HFFc6 (cell line): ENCODE measurements around the gene BLTP3A. TPM values are rescaled to one million over a fixed set of nuclear protein-coding genes. Genes with fewer than 3 reads are reported as not detected.
A peak's percentile ranks its signal among the peaks of the same experiment; 100 is the strongest.
"Not testable (repeated sequence)": the region's sequence is repeated elsewhere in the genome, so short reads cannot be mapped to it uniquely, and the experiment has no call there.

Experiments
- DNase-seq: peaks from one replicate; pipeline ENCODE4 v3.0.0-alpha.2; 2018
- H3K27ac Mint-ChIP-seq: 2 replicates; pipeline ENCODE4 v1.8.0; 2020; ENCODE audit warnings: mild to moderate bottlenecking, mixed read lengths
- H3K27me3 Mint-ChIP-seq: 2 replicates; pipeline ENCODE4 v1.8.0; 2021; ENCODE audit warnings: mild to moderate bottlenecking, moderate library complexity, mixed read lengths; ENCODE audit not compliant: insufficient read depth
- H3K36me3 Mint-ChIP-seq: 2 replicates; pipeline ENCODE4 v1.8.0; 2021; ENCODE audit warnings: low read depth, mixed read lengths
- H3K4me1 Mint-ChIP-seq: 2 replicates; pipeline ENCODE4 v1.8.0; 2020; ENCODE audit warnings: low read depth, mixed read lengths
- H3K4me3 Mint-ChIP-seq: 2 replicates; pipeline ENCODE4 v1.8.0; 2020; ENCODE audit warnings: mild to moderate bottlenecking, moderate library complexity, mixed read lengths
- H3K9me3 Mint-ChIP-seq: 2 replicates; pipeline ENCODE4 v1.8.0; 2020; ENCODE audit warnings: mild to moderate bottlenecking, mixed read lengths
- total RNA-seq, 6 experiments: library from RNA; stranded (reverse); fragmentation: NEBNext Ultra II Directional; extraction: Animal tissue kit (Norgen Biotek cat#: 25700); gene quantifications; 2 replicates in 1 of 6; 3 replicates in 5 of 6; pipeline ENCODE4 v1.2.3, GENCODE V29; 2021
- TF ChIP-seq, protein P1 (sequence below): fragments of 200-600 bp; sonication (generic); IDR thresholded peaks from 2 replicates; pipeline ENCODE4 v1.5.0; 2021; ENCODE audit warnings: antibody characterized with exemption, mild to moderate bottlenecking

The BLTP3A gene
- total RNA-seq, 6 experiments from 2014 or later, result 7.2 to 9.8 (median 8.9) TPM

DNA sequence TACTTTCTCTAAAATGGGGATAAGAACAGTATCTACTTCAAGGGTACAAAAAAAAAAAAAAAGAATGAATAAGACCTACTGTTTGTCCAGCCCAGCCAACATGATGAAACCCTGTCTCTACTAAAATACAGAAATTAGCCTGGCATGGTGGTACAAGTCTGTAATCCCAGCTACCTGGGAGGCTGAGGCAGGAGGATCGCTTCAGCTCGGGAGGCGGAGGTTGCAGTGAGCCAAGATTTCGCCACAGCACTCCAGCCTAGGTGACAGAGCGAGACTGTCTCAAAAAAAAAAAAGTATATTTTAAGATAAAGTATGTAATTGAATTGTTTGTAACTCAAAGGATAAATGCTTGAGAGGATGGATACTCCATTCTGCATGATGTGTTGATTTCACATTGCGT is 2.0 kb downstream of the BLTP3A start:
- Mint-ChIP-seq H3K4me1 (peaks cover 42% of the 10 kb centered on the region), H3K27me3 (no peaks in the 10 kb centered on the region; the same call in 1 of the 2 replicates), H3K9me3 (no peaks in the 10 kb centered on the region), H3K27ac (no peak overlapping the region), H3K4me3 (no peak overlapping the region), H3K36me3 (no peaks in the 10 kb centered on the region)
- no peak for DNase-seq
- TF ChIP-seq, protein P1, sequence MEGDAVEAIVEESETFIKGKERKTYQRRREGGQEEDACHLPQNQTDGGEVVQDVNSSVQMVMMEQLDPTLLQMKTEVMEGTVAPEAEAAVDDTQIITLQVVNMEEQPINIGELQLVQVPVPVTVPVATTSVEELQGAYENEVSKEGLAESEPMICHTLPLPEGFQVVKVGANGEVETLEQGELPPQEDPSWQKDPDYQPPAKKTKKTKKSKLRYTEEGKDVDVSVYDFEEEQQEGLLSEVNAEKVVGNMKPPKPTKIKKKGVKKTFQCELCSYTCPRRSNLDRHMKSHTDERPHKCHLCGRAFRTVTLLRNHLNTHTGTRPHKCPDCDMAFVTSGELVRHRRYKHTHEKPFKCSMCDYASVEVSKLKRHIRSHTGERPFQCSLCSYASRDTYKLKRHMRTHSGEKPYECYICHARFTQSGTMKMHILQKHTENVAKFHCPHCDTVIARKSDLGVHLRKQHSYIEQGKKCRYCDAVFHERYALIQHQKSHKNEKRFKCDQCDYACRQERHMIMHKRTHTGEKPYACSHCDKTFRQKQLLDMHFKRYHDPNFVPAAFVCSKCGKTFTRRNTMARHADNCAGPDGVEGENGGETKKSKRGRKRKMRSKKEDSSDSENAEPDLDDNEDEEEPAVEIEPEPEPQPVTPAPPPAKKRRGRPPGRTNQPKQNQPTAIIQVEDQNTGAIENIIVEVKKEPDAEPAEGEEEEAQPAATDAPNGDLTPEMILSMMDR, result no peak

DNA sequence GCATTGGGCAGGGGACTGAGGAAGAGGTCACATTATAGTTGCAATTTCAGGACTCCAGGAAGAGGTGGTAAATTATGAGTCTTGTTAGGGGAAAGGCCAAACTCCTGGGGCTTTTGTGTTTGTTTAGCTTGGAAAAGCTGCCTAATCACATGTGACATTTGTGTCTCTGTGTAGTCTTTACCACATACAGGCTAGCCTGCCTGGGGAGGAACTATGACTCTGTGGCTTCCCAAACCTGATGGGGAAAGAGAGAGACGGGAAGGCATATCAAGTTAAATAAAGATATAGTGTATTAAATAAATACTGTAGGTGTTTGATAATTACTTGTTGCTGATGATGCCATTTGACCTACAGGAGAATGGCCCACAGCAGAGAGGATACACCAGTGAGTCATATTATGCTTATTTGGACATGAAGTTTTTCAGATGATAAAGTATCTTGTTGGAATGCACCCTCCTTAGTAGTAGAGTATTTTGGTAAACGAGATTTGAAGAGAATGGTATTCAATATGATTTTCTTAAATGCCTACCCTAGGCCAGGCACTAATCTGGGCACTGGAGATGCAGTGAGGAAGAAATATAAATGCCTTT is 4.0 kb downstream of the BLTP3A start:
- Mint-ChIP-seq H3K27me3 (no peaks in the 10 kb centered on the region; the same call in 1 of the 2 replicates), H3K27ac (peak overlapping the region; percentile 30; the same call in 1 of the 2 replicates), H3K36me3 (no peaks in the 10 kb centered on the region), H3K4me1 (peaks cover 42% of the 10 kb centered on the region), H3K4me3 (no peak overlapping the region), H3K9me3 (no peaks in the 10 kb centered on the region)
- DNase-seq, result peak; percentile 13
- TF ChIP-seq, protein P1, result no peak

DNA sequence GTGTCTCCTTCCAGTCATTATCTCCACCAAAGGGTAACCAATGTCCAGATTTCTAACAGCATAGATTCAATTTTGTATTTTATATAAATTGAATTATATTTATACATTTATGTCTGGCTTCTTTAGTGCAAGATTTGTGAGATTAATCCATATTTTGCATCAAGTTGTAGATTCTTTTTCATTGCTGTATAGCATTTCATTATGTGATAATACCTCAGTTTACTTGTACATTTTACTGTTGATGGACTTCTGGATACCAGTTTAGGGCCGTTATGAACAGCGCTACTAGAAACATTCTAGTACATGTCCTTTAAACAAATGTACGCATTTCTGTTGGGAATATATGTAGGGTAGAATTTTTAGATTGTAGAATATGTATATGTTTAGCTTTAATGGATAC is 6.2 kb downstream of the BLTP3A start:
- Mint-ChIP-seq H3K27ac (no peak overlapping the region), H3K4me1 (peaks cover 29% of the 10 kb centered on the region), H3K36me3 (no peaks in the 10 kb centered on the region), H3K4me3 (no peak overlapping the region), H3K9me3 (no peaks in the 10 kb centered on the region), H3K27me3 (no peaks in the 10 kb centered on the region; the same call in 1 of the 2 replicates)
- no peak for DNase-seq
- TF ChIP-seq, protein P1, result no peak

DNA sequence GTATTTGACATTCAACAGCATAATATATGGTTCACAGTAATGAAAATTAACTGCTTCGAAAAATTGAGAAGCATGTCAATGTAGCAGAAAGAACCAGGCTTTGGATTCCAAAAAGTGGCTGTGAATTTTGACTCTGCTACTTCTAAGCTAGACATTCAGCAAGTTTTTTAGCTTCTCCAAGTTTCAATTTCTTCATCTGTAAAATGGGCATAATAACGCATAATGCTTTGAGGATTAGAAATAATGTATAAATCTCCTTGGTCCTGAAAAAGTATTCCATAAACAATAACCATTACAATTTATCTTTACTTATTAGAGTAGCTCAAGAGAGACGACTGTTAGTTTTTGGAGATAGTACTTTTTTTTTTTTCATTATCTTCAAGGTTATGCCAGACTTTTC is 7.7 kb downstream of the BLTP3A start:
- H3K27ac Mint-ChIP-seq, result no peak overlapping the region
- TF ChIP-seq, protein P1, result no peak
- no peaks in the 10 kb centered on the region for H3K36me3 Mint-ChIP-seq
- H3K4me3 Mint-ChIP-seq, result no peak overlapping the region
- H3K27me3 Mint-ChIP-seq, result no peaks in the 10 kb centered on the region; the same call in none of the 2 replicates
- peaks cover 22% of the 10 kb centered on the region for H3K4me1 Mint-ChIP-seq
- no peaks in the 10 kb centered on the region for H3K9me3 Mint-ChIP-seq
- DNase-seq, result no peak

DNA sequence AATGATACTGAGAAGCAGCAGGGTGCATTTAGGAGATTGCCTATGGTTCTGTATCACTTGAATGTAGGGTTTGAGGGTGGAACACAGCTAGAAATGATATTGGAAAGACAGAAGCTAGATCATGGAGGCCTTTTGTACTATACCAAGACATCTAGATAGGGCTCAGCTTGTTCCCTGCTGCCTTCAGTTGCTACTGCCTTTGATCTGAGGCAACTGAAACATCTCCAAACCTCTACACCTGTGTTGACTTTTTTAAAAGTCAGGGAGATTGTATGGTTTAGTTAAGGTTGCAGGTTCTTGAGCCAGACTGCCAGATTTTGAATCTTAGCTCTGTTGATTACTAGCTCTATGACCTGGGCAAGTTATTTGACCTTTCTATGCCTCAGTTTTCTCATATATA is 12.7 kb downstream of the BLTP3A start:
- H3K27ac Mint-ChIP-seq, result no peak overlapping the region
- TF ChIP-seq, protein P1, result no peak
- no peaks in the 10 kb centered on the region for H3K36me3 Mint-ChIP-seq
- DNase-seq, result no peak
- H3K9me3 Mint-ChIP-seq, result no peaks in the 10 kb centered on the region
- H3K27me3 Mint-ChIP-seq, result no peaks in the 10 kb centered on the region; the same call in none of the 2 replicates
- no peak overlapping the region for H3K4me3 Mint-ChIP-seq
- peaks cover 23% of the 10 kb centered on the region for H3K4me1 Mint-ChIP-seq

DNA sequence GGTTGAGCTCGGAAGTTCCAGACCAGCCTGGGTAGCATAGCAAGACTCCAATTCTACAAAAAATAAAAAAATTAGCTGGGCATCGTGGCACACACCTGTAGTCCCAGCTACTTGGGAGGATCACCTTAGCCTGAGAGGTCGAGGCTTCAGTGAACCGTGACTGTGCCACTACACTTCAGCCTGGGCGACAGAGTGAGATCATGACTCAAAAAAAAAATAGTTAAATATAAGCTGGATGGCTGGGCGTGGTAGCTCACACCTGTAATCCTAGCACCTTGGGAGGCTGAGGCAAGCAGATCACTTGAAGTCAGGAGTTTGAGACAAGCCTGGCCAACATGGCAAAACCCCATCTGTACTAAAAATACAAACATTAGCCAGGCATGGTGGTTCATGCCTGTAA is 13.2 kb downstream of the BLTP3A start:
- H3K27ac Mint-ChIP-seq, H3K27me3 Mint-ChIP-seq, H3K36me3 Mint-ChIP-seq, H3K9me3 Mint-ChIP-seq, DNase-seq, H3K4me3 Mint-ChIP-seq: not testable (repeated sequence)
- H3K4me1 Mint-ChIP-seq, result peaks cover 23% of the 10 kb centered on the region
